Measurements from ENCODE around the gene KLF3. TPM values are rescaled to one million over a fixed set of nuclear protein-coding genes. Genes with fewer than 3 reads are reported as not detected.
A peak's percentile ranks its signal among the peaks of the same experiment; 100 is the strongest.

Gene KLF3
- total and polyA plus RNA-seq, 2 experiments from 2014 or later, result 13.8 to 14.7 TPM

DNA sequence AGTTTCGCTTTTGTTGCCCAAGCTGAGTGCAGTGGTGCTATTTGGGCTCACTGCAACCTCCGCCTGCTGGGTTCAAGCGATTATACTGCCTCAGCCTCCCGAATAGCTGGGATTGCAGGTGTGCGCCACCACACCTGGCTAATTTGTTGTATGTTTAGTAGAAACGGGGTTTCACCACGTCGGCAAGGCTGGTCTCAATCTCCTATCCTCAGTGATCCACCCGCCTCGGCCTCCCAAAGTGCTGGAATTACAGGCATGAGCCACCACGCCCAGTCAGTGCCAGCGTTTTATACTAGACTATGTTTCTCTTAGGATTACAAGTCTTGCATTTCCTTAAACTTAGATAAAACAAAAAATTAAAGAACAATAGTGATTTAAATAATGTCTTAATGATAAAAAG, 13.0 kb downstream of the KLF3 start:
- H3K9me2 ChIP-seq (ENCODE audit: insufficient read depth), result no peaks in the 10 kb centered on the region
- in situ Hi-C loops (cut with MboI), result loop anchor here (10.0 kb wide), 2 partner anchors 492 to 612 kb away; no protein-coding TSS in a partner anchor
- no peak overlapping the region for H3K4me3 ChIP-seq
- peaks cover 96% of the 10 kb centered on the region for H3K79me2 ChIP-seq (ENCODE audit: insufficient read depth)
- peak overlapping the region; percentile 40; the same call in 1 of the 2 replicates for H3K9ac ChIP-seq
- peak overlapping the region; percentile 77 for H3K27ac ChIP-seq
- H3F3A ChIP-seq (ENCODE audit: insufficient read depth), result peaks cover 51% of the 10 kb centered on the region
- H3K4me2 ChIP-seq (ENCODE audit: unreplicated experiment), result peak overlapping the region; percentile 10
- peaks cover 9% of the 10 kb centered on the region; the same call in 1 of the 2 replicates for H3K36me3 ChIP-seq (ENCODE audit: low read depth)
- 65 to 72% methylated on average over 12 of the region's 12 CpGs for WGBS, 2 experiments (ENCODE audit: low coverage in 1 of 2, low lambda C conversion rate in 2 of 2, missing lambda C conversion rate in 2 of 2)
- no peak for DNase-seq
- peaks cover 13% of the 10 kb centered on the region for H4K20me1 ChIP-seq (ENCODE audit: insufficient read depth)
- peaks cover 76% of the 10 kb centered on the region for H3K4me1 ChIP-seq (ENCODE audit: insufficient read depth)
- no peaks in the 10 kb centered on the region for H3K27me3 ChIP-seq (replicated peaks; ENCODE audit: insufficient read depth)
- no peak overlapping the region for H2AFZ ChIP-seq
- no peaks in the 10 kb centered on the region for H3K9me3 ChIP-seq (ENCODE audit: low read depth)
- TF ChIP-seq EZH2 (IDR thresholded peaks at IDR 0.05; ENCODE audit: insufficient read depth, poor library complexity, severe bottlenecking), result no peak

DNA sequence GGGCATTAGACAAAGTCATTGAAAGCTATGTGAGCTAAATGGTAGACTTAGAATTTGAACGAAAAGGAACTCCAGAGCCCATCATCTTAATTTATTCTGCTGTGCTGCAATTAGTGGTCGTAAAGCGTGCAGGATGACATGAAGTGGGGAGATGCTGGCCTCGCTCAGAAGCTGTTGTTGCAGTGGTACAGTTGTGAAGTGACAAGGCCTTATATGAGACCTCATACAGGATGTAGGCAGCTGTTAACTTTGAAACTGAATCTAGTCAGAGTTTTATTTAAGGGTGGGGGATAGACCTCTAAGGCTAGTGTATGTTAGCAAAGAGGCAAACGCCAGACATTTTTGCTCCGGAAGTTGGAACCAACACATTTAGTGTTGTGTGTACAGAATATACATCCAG, 13.4 kb downstream of the KLF3 start:
- no peaks in the 10 kb centered on the region for H3K9me2 ChIP-seq (ENCODE audit: insufficient read depth)
- peaks cover 53% of the 10 kb centered on the region for H3F3A ChIP-seq (ENCODE audit: insufficient read depth)
- no peaks in the 10 kb centered on the region for H3K9me3 ChIP-seq (ENCODE audit: low read depth)
- no peak overlapping the region for H2AFZ ChIP-seq
- TF ChIP-seq EZH2 (IDR thresholded peaks at IDR 0.05; ENCODE audit: insufficient read depth, poor library complexity, severe bottlenecking), result no peak
- no peak for TF ChIP-seq EZH2phosphoT487 (IDR thresholded peaks at IDR 0.05; ENCODE audit: insufficient read depth, low read depth)
- peak overlapping the region; percentile 10 for H3K4me2 ChIP-seq (ENCODE audit: unreplicated experiment)
- H3K4me3 ChIP-seq, result no peak overlapping the region
- WGBS, 2 experiments (ENCODE audit: low coverage in 1 of 2, low lambda C conversion rate in 2 of 2, missing lambda C conversion rate in 2 of 2), result 64% methylated on average over 6 of the region's 6 CpGs
- peak overlapping the region; percentile 40 for H3K9ac ChIP-seq
- in situ Hi-C loops (cut with MboI), result loop anchor here (10.0 kb wide), 2 partner anchors 493 to 613 kb away; no protein-coding TSS in a partner anchor
- no peaks in the 10 kb centered on the region for H3K27me3 ChIP-seq (replicated peaks; ENCODE audit: insufficient read depth)
- peak overlapping the region; percentile 77 for H3K27ac ChIP-seq
- no peak for DNase-seq
- peaks cover 96% of the 10 kb centered on the region for H3K79me2 ChIP-seq (ENCODE audit: insufficient read depth)
- H3K36me3 ChIP-seq (ENCODE audit: low read depth), result peaks cover 12% of the 10 kb centered on the region; the same call in 1 of the 2 replicates
- H3K4me1 ChIP-seq (ENCODE audit: insufficient read depth), result peaks cover 72% of the 10 kb centered on the region
- H4K20me1 ChIP-seq (ENCODE audit: insufficient read depth), result peaks cover 13% of the 10 kb centered on the region

DNA sequence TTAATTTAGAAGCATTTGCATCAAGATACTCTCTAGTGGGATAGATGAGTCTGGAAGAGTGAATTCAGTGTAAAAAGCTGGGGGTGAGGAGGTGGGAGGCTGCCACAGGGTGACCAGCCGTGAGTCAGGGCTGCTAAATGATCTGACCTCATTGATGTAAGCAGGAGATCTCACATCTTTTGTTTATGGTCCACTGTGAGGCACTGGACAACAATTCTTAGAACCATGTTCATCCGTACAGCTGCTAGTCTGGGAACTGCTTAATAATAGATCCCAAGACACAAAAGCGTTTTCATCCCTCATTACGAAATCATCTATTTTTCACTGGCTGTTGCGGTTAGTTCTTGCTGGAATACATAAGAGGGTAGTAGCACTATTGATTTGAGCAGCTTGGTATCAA, 14.1 kb downstream of the KLF3 start:
- Histone ChIP-seq H3K9me3 (ENCODE audit: low read depth) (no peaks in the 10 kb centered on the region), H3K4me3 (no peak overlapping the region), H3K27ac (peak overlapping the region; percentile 77), H3F3A (ENCODE audit: insufficient read depth) (peaks cover 57% of the 10 kb centered on the region), H2AFZ (no peak overlapping the region), H3K79me2 (ENCODE audit: insufficient read depth) (peaks cover 96% of the 10 kb centered on the region), H3K27me3 (replicated peaks; ENCODE audit: insufficient read depth) (no peaks in the 10 kb centered on the region), H3K9ac (peak overlapping the region; percentile 51), H3K36me3 (ENCODE audit: low read depth) (peaks cover 18% of the 10 kb centered on the region; the same call in 1 of the 2 replicates), H3K9me2 (ENCODE audit: insufficient read depth) (no peaks in the 10 kb centered on the region), H3K4me2 (ENCODE audit: unreplicated experiment) (peak overlapping the region; percentile 64), H3K4me1 (ENCODE audit: insufficient read depth) (peaks cover 66% of the 10 kb centered on the region), H4K20me1 (ENCODE audit: insufficient read depth) (peaks cover 13% of the 10 kb centered on the region)
- TF ChIP-seq EZH2phosphoT487 (IDR thresholded peaks at IDR 0.05; ENCODE audit: insufficient read depth, low read depth) (no peak), EZH2 (IDR thresholded peaks at IDR 0.05; ENCODE audit: insufficient read depth, poor library complexity, severe bottlenecking) (no peak)
- DNase-seq, result peak; percentile 97
- WGBS, 2 experiments (ENCODE audit: low coverage in 1 of 2, low lambda C conversion rate in 2 of 2, missing lambda C conversion rate in 2 of 2), result 1 to 2% methylated on average over 5 of the region's 5 CpGs
- in situ Hi-C loops (cut with MboI), result loop anchor here (10.0 kb wide), 2 partner anchors 493 to 613 kb away; no protein-coding TSS in a partner anchor

DNA sequence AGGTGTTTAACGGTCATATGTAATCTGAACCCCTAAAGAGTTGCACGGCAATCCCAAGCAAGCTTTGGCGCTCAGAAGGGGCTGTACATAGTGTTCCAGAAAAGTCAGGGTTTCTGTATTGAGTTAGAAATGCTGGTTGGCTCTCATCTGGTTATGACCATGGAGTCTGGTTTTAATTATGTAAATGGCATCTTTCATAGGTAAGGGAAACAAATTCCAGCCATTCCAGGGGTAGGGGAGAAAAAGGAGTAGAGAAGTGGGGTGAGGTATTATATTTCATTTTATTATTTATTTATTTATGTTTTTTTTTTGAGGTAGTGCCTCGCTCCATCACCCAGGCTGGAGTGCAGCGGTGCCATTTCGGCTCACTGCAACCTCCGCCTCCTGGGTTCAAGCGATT, 15.9 kb downstream of the KLF3 start:
- DNase-seq, result no peak
- H3K36me3 ChIP-seq (ENCODE audit: low read depth), result peaks cover 22% of the 10 kb centered on the region; the same call in 1 of the 2 replicates
- H2AFZ ChIP-seq, result no peak overlapping the region
- TF ChIP-seq EZH2phosphoT487 (IDR thresholded peaks at IDR 0.05; ENCODE audit: insufficient read depth, low read depth), result no peak
- TF ChIP-seq EZH2 (IDR thresholded peaks at IDR 0.05; ENCODE audit: insufficient read depth, poor library complexity, severe bottlenecking), result no peak
- no peak overlapping the region for H3K4me3 ChIP-seq
- peaks cover 96% of the 10 kb centered on the region for H3K79me2 ChIP-seq (ENCODE audit: insufficient read depth)
- H3K27ac ChIP-seq, result 0 out of 2 replicates have a peak overlapping the region, but pooled peaks have one; percentile 1
- no peaks in the 10 kb centered on the region for H3K9me3 ChIP-seq (ENCODE audit: low read depth)
- no peak overlapping the region for H3K9ac ChIP-seq
- H3K9me2 ChIP-seq (ENCODE audit: insufficient read depth), result no peaks in the 10 kb centered on the region
- no peaks in the 10 kb centered on the region for H3K27me3 ChIP-seq (replicated peaks; ENCODE audit: insufficient read depth)
- peaks cover 40% of the 10 kb centered on the region for H3F3A ChIP-seq (ENCODE audit: insufficient read depth)
- peaks cover 47% of the 10 kb centered on the region for H3K4me1 ChIP-seq (ENCODE audit: insufficient read depth)
- H3K4me2 ChIP-seq (ENCODE audit: unreplicated experiment), result no peak overlapping the region
- in situ Hi-C loops (cut with MboI), result loop anchor here (10.0 kb wide), 2 partner anchors 495 to 615 kb away; no protein-coding TSS in a partner anchor
- H4K20me1 ChIP-seq (ENCODE audit: insufficient read depth), result peaks cover 13% of the 10 kb centered on the region
- WGBS, 2 experiments (ENCODE audit: low coverage in 1 of 2, low lambda C conversion rate in 2 of 2, missing lambda C conversion rate in 2 of 2), result 80% methylated on average over 8 of the region's 8 CpGs
